ENCODE results near the gene RASSF7.

The RASSF7 gene

GRCh38 chr11:592501-592900 is 31.7 kb downstream of the RASSF7 start:
- TF ChIP-seq ZNF354C (tag by site-specific recombination; IDR thresholded peaks at IDR 0.05; ENCODE audit: borderline replicate concordance, low read depth) = no peak
- no peak for TF ChIP-seq ZNF18 (tag by site-specific recombination; IDR thresholded peaks at IDR 0.05)
- TF ChIP-seq ZNF341 (tag by site-specific recombination; IDR thresholded peaks at IDR 0.05; ENCODE audit: low read depth) = no peak
- TF ChIP-seq BCL11A (tag by site-specific recombination; IDR thresholded peaks at IDR 0.05; ENCODE audit: low read depth) = no peak
- no peak for TF ChIP-seq ZNF513 (tag by site-specific recombination; IDR thresholded peaks at IDR 0.05)
- no peak for TF ChIP-seq ZNF768 (tag by site-specific recombination; IDR thresholded peaks at IDR 0.05)
- no peak for TF ChIP-seq ZNF214 (tag by site-specific recombination; IDR thresholded peaks at IDR 0.05; ENCODE audit: borderline replicate concordance)
- TF ChIP-seq ZNF521 (tag by site-specific recombination; IDR thresholded peaks at IDR 0.05) = no peak
- no peak for TF ChIP-seq ZNF16 (tag by site-specific recombination; IDR thresholded peaks at IDR 0.05; ENCODE audit: low read depth)
- TF ChIP-seq ZNF184 (tag by site-specific recombination; IDR thresholded peaks at IDR 0.05) = no peak
- no peak for TF ChIP-seq ZNF416 (tag by site-specific recombination; IDR thresholded peaks at IDR 0.05)
- TF ChIP-seq ZNF138 (tag by site-specific recombination; IDR thresholded peaks at IDR 0.05; ENCODE audit: borderline replicate concordance) = no peak
- no peak for TF ChIP-seq ZNF629 (tag by site-specific recombination; IDR thresholded peaks at IDR 0.05)
- POLR2A ChIA-PET = no interaction called here
- Histone ChIP-seq H3K4me3 (ENCODE audit: low read depth, low read length) (no peak overlapping the region), H3K9me3 (ENCODE audit: control insufficient read depth, insufficient read depth, low read depth, low read length) (no peaks in the 10 kb centered on the region), H3K36me3 (ENCODE audit: control insufficient read depth in 2 of 2, insufficient read depth in 1 of 2, low read length in 2 of 2) (peaks cover 18 to 97% of the 10 kb centered on the region in 2 experiments; a peak in 2 of 3 replicates), H3K4me1 (ENCODE audit: control insufficient read depth, insufficient read depth, low read length) (no peaks in the 10 kb centered on the region), H3K27ac (ENCODE audit: extremely low read depth, low read depth, low read length) (no peak overlapping the region)
- CTCF ChIA-PET = no interaction called here

GRCh38 chr11:592918-593317 is 32.1 kb downstream of the RASSF7 start:
- Histone ChIP-seq H3K9me3 (ENCODE audit: control insufficient read depth, insufficient read depth, low read depth, low read length) (no peaks in the 10 kb centered on the region), H3K4me3 (ENCODE audit: low read depth, low read length) (no peak overlapping the region), H3K27ac (ENCODE audit: extremely low read depth, low read depth, low read length) (no peak overlapping the region), H3K4me1 (ENCODE audit: control insufficient read depth, insufficient read depth, low read length) (no peaks in the 10 kb centered on the region), H3K36me3 (ENCODE audit: control insufficient read depth in 2 of 2, insufficient read depth in 1 of 2, low read length in 2 of 2) (peaks cover 18 to 97% of the 10 kb centered on the region in 2 experiments; a peak in 2 of 3 replicates)
- ChIA-PET CTCF (no interaction called here), POLR2A (no interaction called here)
- TF ChIP-seq SCRT1 (tag by site-specific recombination; IDR thresholded peaks at IDR 0.05; ENCODE audit: borderline replicate concordance) (no peak), ZFHX2 (tag by site-specific recombination; conservative IDR thresholded peaks at IDR 0.05) (no peak), BCL6B (tag by site-specific recombination; IDR thresholded peaks at IDR 0.05) (no peak), ZNF561 (tag by site-specific recombination; IDR thresholded peaks at IDR 0.05; ENCODE audit: borderline replicate concordance) (no peak), ZFP3 (tag by site-specific recombination; IDR thresholded peaks at IDR 0.05; ENCODE audit: low read depth) (no peak), ZIC2 (tag by site-specific recombination; IDR thresholded peaks at IDR 0.05) (no peak), ZSCAN5A (tag by site-specific recombination; IDR thresholded peaks at IDR 0.05) (no peak), ZNF148 (tag by site-specific recombination; IDR thresholded peaks at IDR 0.05; ENCODE audit: borderline replicate concordance) (no peak), ZNF221 (tag by site-specific recombination; IDR thresholded peaks at IDR 0.05; ENCODE audit: borderline replicate concordance) (no peak), SETDB1 (IDR thresholded peaks at IDR 0.05; ENCODE audit: insufficient read length, low read length) (no peak), ZNF423 (tag by site-specific recombination; IDR thresholded peaks at IDR 0.05) (no peak), REPIN1 (tag by site-specific recombination; IDR thresholded peaks at IDR 0.05; ENCODE audit: low read depth) (no peak), HOXA7 (CRISPR knock-in tag; IDR thresholded peaks at IDR 0.05; ENCODE audit: borderline replicate concordance) (no peak), KLF9 (tag by site-specific recombination; IDR thresholded peaks at IDR 0.05; ENCODE audit: low read depth) (no peak)

Measured in HEK293 (cell line).